GM18505 (cell line): Measurements from ENCODE around the gene FSIP1.

Experiments
- ATAC-seq: cut with Tn5 transposase; IDR thresholded peaks from one replicate; pipeline ENCODE4 v1.9.1; 2021; ENCODE audit not compliant: unreplicated experiment
- POLR2A ChIP-seq: IDR thresholded peaks from 4 replicates; pipeline ENCODE4 v1.6.1; 2011; ENCODE audit warnings: borderline replicate concordance; ENCODE audit not compliant: insufficient read depth, insufficient read length; ENCODE audit errors: extremely low read depth

FSIP1 gene

DNA sequence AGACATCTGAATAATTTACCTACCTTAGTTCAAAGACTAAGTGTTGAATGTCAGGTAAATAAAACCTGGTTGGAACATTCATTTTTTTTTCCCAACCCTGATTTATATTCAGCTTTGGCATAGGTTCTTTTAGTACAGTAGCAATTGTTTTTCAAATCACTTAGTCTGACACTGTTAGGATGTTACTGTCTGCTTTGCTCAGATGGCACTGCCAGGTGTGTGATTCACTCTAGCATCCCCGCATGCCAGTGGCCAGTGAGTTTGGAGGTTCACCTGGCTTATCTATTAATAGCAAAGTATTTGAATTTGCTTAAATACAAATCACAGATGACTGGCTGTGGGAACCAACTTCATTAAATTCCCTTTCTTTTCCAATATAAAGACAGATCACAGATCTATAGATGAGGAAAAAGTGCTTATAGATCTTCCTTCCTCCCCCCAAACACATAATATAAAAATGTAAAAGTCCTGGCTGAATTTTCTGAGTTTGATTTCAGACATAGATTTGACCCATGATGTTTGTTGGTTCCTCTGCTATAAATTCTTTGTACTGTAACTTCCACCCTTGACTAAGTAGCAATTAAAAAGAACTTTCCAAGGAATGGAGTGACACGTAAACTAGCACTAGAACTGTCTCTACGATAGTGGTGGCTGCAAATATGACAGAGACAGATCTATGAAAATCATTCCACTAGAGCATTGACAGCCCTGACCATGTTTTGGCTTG is 197.8 kb downstream of the FSIP1 start:
- no peak for TF ChIP-seq POLR2A
- no peak for ATAC-seq

DNA sequence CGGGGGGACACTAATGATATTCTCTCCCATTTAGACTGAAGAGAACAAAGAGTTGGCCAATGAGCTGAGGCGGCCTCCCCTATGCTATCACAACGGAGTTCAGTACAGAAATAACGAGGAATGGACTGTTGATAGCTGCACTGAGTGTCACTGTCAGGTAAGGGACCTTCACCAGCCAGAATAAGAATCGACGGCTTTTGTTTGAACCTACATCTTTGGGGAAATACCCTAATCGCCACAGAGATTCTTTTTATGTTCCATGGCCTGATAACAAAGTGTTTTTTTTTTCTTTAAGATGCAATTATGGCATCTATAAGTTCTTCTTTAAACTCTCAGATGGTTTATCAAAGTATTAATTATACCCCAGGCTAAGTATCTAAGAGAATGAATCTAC is 198.4 kb downstream of the FSIP1 start:
- no peak for ATAC-seq
- TF ChIP-seq POLR2A: no peak

DNA sequence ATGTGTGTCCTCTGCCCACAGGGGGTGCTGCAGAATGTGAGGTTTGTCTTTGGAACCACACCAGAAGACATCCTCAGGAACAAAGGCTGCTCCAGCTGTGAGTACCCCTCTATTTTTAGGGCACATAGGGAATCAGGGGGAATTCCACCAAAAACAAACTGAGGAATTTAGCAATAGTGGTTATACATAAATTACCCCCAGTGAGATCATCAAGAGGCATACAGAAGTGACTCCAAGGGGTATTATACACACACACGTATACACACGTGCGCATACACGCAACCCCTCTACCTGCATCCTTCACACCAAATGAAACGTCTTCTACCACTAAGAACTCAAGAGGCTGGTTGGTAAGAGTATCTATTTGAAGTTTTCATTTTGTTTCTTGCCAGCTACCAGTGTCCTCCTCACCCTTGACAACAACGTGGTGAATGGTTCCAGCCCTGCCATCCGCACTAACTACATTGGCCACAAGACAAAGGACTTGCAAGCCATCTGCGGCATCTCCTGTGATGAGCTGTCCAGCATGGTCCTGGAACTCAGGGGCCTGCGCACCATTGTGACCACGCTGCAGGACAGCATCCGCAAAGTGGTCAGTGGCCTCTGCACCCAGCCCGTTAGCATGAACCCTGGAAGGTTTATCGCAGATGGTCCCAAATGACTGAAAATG is 198.9 kb downstream of the FSIP1 start:
- no peak for ATAC-seq
- TF ChIP-seq POLR2A: no peak

DNA sequence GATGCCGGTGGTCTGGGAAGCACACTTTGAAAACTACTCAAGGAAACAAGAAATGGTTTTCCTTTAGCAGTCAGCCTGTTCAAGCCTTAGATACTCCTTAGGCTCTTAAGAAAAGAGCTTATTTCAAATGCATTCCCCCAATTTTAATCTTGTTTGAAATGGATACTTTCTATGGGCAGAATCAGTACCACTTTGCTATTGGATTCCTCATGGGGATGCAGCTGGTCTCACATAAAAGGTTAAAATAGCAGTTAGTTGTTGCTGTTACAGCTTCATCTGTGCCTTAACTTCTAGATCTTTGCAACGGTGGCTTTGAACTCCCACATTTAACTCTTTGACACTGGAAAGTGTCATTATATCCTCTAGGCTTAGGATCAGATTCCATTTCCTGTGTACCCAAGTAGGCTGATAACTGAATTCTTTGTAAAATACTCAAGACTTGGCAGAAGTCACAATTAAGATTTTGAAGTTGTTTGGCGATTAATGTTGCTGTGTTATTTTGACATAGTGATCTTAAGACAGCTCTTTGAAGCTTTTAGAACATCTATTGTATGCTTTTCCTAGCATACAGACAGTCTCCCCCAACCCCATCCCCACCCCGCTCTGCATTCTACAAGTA is 199.6 kb downstream of the FSIP1 start:
- no peak for TF ChIP-seq POLR2A
- ATAC-seq: no peak

DNA sequence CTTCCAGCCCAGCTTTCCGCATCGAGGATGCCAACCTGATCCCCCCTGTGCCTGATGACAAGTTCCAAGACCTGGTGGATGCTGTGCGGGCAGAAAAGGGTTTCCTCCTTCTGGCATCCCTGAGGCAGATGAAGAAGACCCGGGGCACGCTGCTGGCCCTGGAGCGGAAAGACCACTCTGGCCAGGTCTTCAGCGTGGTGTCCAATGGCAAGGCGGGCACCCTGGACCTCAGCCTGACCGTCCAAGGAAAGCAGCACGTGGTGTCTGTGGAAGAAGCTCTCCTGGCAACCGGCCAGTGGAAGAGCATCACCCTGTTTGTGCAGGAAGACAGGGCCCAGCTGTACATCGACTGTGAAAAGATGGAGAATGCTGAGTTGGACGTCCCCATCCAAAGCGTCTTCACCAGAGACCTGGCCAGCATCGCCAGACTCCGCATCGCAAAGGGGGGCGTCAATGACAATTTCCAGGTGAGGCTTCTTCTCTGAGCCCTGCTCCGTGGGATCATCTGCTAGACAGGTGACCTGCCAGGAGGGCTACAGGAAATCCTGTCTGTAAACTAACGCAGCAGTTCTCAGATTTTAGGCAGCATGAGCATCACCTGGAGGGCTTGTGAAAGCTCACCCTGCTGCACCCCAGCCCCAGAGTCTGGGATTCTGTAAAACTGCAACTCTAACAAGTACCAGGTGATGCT is 200.2 kb downstream of the FSIP1 start:
- ATAC-seq: no peak
- no peak for TF ChIP-seq POLR2A

DNA sequence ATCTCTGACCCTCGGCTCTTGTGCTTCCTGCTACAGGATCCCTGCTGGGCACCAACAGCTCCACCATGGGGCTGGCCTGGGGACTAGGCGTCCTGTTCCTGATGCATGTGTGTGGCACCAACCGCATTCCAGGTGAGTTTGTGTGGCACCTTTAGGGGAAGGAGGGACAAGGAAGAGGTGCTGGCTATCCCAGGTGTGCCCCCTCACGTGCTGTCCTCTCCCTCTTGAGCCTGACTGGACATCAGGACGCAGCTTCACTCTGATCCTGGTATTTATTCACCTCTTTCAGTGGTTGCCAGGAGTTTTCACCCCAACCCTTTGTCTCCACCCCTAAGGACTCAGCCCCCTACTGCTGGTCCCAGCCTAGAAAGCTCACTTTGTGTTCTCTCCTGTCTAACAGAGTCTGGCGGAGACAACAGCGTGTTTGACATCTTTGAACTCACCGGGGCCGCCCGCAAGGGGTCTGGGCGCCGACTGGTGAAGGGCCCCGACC is 200.8 kb downstream of the FSIP1 start:
- no peak for ATAC-seq
- TF ChIP-seq POLR2A: no peak

- no peak for ATAC-seq
- no peak for TF ChIP-seq POLR2A
These were observed 201.3 kb downstream of the FSIP1 start for GRCh38 chr15:39581242-39581792.

GRCh38 chr15:39580485-39581241 is 202.0 kb downstream of the FSIP1 start, which contains the start of gene THBS1:
THBS1 (plus strand) TSS chr15:39581079; CDS start chr15:39581858, 779 bp downstream.
- no peak for TF ChIP-seq POLR2A
- no peak for ATAC-seq

DNA sequence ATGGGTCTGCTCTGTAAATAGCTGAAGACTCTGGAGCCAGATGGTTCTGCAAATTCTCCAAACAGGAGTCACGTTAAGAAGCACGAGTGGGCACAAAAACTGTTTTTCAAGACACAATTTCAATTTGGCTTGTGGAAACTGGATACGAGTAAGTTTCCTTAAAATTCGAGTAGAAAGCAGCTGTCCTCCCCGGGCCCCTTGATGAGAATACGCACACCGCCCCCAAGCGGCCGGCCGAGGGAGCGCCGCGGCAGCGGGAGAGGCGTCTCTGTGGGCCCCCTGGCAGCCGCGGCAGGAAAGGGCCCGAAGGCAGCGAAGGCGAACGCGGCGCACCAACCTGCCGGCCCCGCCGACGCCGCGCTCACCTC is 202.5 kb downstream of the FSIP1 start:
- ATAC-seq: peak; percentile 92
- TF ChIP-seq POLR2A: no peak

GRCh38 chr15:39579487-39580116 is 203.0 kb downstream of the FSIP1 start:
- peak; percentile 6 for ATAC-seq
- TF ChIP-seq POLR2A: no peak

DNA sequence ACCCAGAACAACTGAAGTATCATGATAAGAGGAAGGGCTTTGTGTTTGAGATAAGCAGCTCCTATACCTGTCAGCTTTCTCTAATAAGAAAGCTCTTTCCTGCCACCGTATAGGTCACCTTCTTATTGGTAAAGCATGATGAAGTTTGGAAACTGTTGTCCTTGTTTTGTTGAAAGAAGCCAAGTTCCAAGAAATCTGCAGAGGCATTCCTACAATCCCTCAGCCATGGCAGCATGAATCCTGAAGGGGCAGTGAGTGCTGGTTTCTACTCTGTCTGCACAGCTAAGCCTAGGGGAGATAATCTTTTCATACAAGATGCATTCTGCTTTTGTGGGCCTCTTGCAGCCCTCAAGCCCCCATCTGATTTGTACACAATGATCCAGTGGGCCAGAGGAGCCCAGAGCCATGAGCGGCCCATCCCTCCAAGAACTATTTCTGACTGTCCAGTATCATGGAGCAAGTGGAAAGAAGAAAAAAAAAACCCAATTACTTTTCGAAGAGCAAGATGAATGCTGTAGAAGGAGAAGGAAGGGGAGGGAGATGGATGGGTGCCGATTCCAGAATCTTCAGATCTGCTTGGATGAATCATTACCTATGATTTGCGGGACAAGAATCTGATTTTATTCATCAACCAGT is 203.7 kb downstream of the FSIP1 start:
- ATAC-seq: no peak

More for the DNA sequence above, 203.7 kb downstream of the FSIP1 start:
- no peak for TF ChIP-seq POLR2A
